Neural crest cell (in vitro differentiated cells): Measurements from ENCODE around the gene SELP. TPM values are rescaled to one million over a fixed set of nuclear protein-coding genes. Genes with fewer than 3 reads are reported as not detected.
A peak's percentile ranks its signal among the peaks of the same experiment; 100 is the strongest.

Source experiments
- DNase-seq: peaks from one replicate; pipeline ENCODE4 v3.0.0; 2021; ENCODE audit warnings: low read depth, mixed read lengths, low spot score
- H3K27ac Mint-ChIP-seq: one replicate; pipeline ENCODE4 v1.8.0; 2021; ENCODE audit warnings: mild to moderate bottlenecking, mixed read lengths; ENCODE audit not compliant: unreplicated experiment
- H3K27me3 Mint-ChIP-seq: 2 replicates; pipeline ENCODE4 v1.8.0; 2021; ENCODE audit warnings: low read depth, mild to moderate bottlenecking, mixed read lengths
- H3K36me3 Mint-ChIP-seq: 2 replicates; pipeline ENCODE4 v1.8.0; 2021; ENCODE audit warnings: low read depth, mild to moderate bottlenecking, mixed read lengths
- H3K4me1 Mint-ChIP-seq: 2 replicates; pipeline ENCODE4 v1.8.0; 2021; ENCODE audit warnings: mixed read lengths
- H3K4me3 Mint-ChIP-seq: one replicate; pipeline ENCODE4 v1.8.0; 2021; ENCODE audit warnings: mild to moderate bottlenecking, mixed read lengths
- H3K9me3 Mint-ChIP-seq: 2 replicates; pipeline ENCODE4 v1.8.0; 2021; ENCODE audit warnings: mixed read lengths
- total RNA-seq: library from RNA; stranded (reverse); gene quantifications from 2 replicates; pipeline ENCODE4 v1.2.1, GENCODE V29; 2021
- TF ChIP-seq, protein P1 (sequence below): fragments of 200-600 bp; sonication (generic); conservative IDR thresholded peaks from 2 replicates; pipeline ENCODE4 v1.5.0; 2021; ENCODE audit warnings: antibody characterized with exemption, mild to moderate bottlenecking

Gene SELP
- total RNA-seq, 1 donor from 2014 or later: not detected

DNA sequence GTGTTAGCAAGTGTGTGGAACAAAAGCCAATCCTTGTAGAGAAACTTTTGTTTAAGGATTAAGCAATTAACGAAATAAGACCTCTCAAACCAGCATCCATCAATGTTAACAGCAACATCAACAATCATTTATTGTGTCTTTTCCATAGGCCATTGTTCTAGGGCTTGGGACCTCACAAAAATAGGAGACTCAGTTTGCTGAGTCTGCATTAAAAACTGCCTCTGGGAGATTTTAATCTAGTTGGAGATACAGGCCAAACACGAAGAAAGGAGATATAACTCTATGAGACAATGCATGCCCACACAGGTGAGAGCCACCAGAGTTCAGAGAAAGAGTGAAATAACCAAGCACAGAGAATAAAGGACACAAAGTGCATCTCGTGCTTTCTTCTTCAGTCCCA lies 14.4 kb upstream of the SELP start:
- DNase-seq: no peak
- Mint-ChIP-seq H3K4me3 (no peak overlapping the region), H3K36me3 (no peaks in the 10 kb centered on the region), H3K9me3 (peaks cover 3% of the 10 kb centered on the region), H3K27me3 (peaks cover 11% of the 10 kb centered on the region), H3K27ac (no peak overlapping the region), H3K4me1 (no peaks in the 10 kb centered on the region)
- TF ChIP-seq, protein P1, sequence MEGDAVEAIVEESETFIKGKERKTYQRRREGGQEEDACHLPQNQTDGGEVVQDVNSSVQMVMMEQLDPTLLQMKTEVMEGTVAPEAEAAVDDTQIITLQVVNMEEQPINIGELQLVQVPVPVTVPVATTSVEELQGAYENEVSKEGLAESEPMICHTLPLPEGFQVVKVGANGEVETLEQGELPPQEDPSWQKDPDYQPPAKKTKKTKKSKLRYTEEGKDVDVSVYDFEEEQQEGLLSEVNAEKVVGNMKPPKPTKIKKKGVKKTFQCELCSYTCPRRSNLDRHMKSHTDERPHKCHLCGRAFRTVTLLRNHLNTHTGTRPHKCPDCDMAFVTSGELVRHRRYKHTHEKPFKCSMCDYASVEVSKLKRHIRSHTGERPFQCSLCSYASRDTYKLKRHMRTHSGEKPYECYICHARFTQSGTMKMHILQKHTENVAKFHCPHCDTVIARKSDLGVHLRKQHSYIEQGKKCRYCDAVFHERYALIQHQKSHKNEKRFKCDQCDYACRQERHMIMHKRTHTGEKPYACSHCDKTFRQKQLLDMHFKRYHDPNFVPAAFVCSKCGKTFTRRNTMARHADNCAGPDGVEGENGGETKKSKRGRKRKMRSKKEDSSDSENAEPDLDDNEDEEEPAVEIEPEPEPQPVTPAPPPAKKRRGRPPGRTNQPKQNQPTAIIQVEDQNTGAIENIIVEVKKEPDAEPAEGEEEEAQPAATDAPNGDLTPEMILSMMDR: no peak

- TF ChIP-seq, protein P1: no peak
- Mint-ChIP-seq H3K36me3 (peaks cover 6% of the 10 kb centered on the region), H3K27ac (no peak overlapping the region), H3K27me3 (peaks cover 5% of the 10 kb centered on the region), H3K4me3 (no peak overlapping the region), H3K9me3 (peaks cover 16% of the 10 kb centered on the region), H3K4me1 (no peaks in the 10 kb centered on the region)
- DNase-seq: no peak
Measured at GRCh38 chr1:169634877-169635276, 5.0 kb upstream of the SELP start.

- Mint-ChIP-seq H3K9me3 (peaks cover 13% of the 10 kb centered on the region), H3K27me3 (peaks cover 6% of the 10 kb centered on the region), H3K36me3 (peaks cover 6% of the 10 kb centered on the region), H3K27ac (no peak overlapping the region), H3K4me3 (no peak overlapping the region), H3K4me1 (no peaks in the 10 kb centered on the region)
- DNase-seq: no peak
- TF ChIP-seq, protein P1: no peak
Measured at GRCh38 chr1:169634145-169634544, 4.2 kb upstream of the SELP start.

DNA sequence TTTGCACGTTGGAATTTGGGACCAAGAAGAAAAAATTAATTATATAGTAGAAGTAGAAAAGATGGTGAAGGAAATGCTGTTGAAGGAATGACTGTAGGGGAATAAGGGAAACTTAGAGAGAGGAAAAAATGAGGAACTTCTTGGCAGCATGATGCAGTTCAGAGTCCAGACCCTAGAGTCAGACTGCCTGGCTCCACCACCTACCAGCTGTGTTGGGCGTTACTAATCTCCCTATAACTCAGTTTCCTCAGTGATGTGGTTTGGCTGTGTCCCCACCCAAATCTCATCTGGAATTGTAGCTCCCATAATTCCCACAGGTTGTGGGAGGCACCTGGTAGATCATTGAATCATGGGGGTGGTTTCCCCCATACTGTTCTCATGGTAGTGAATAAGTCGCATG lies 1.3 kb upstream of the SELP start:
- Mint-ChIP-seq H3K27ac (no peak overlapping the region), H3K27me3 (peaks cover 16% of the 10 kb centered on the region), H3K4me3 (no peak overlapping the region), H3K36me3 (peaks cover 6% of the 10 kb centered on the region), H3K9me3 (peaks cover 9% of the 10 kb centered on the region), H3K4me1 (no peaks in the 10 kb centered on the region)
- TF ChIP-seq, protein P1: no peak
- no peak for DNase-seq

GRCh38 chr1:169624912-169625311 lies 5.0 kb downstream of the SELP start:
- H3K9me3 Mint-ChIP-seq: no peaks in the 10 kb centered on the region
- TF ChIP-seq, protein P1: no peak
- no peak for DNase-seq
- no peaks in the 10 kb centered on the region for H3K36me3 Mint-ChIP-seq
- no peak overlapping the region for H3K4me3 Mint-ChIP-seq
- H3K4me1 Mint-ChIP-seq: peaks cover 8% of the 10 kb centered on the region
- peak overlapping the region; percentile 95 for H3K27ac Mint-ChIP-seq
- peaks cover 28% of the 10 kb centered on the region for H3K27me3 Mint-ChIP-seq

DNA sequence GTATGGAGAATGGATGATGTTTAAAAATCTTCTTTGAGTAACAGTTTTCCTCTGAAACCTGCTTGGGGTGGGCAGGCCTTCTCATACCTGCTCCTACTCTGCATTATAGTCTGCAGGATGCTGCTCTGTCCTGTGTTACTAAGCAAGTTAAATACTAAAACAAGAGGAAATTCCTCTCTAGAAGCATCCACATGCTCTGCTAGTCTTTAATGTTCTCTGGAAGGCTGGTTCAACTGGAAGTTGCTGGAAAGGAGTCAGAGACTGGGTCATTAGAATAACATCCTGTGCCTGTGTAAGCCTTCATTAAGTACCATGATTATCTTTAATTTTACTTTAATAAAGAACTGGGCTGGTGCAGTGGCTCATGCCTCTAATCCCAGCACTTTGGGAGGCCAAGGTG lies 5.8 kb downstream of the SELP start:
- Mint-ChIP-seq H3K4me3 (no peak overlapping the region), H3K4me1 (peaks cover 8% of the 10 kb centered on the region), H3K27ac (no peak overlapping the region), H3K9me3 (no peaks in the 10 kb centered on the region), H3K27me3 (peaks cover 26% of the 10 kb centered on the region), H3K36me3 (no peaks in the 10 kb centered on the region)
- no peak for DNase-seq
- TF ChIP-seq, protein P1: no peak
